OCI-LY3 (cell line): ENCODE results near the gene MBNL1.

Source experiments
- CTCF ChIP-seq: fragments of 200-600, 300-600 bp; sonication (generic); IDR thresholded peaks from 2 replicates; pipeline ENCODE4 v1.5.1; 2014; ENCODE audit warnings: antibody characterized with exemption, low read length, low read depth
- EZH2phosphoT487 ChIP-seq: fragments of 200-600 bp; shearing (Covaris generic); IDR thresholded peaks from 2 replicates; pipeline ENCODE4 v1.6.1; 2018; ENCODE audit warnings: antibody characterized with exemption, mixed run types, low read depth

- TF ChIP-seq CTCF (no peak), EZH2phosphoT487 (no peak)
Observed at GRCh38 chr3:152291238-152291637, 22.5 kb downstream of the MBNL1 start.
